GM21717 (cell line): Measurements from ENCODE around the gene GFOD1.
A peak's percentile ranks its signal among the peaks of the same experiment; 100 is the strongest.
"Not testable (repeated sequence)": the region's sequence is repeated elsewhere in the genome, so short reads cannot be mapped to it uniquely, and the experiment has no call there.

ENCODE experiments used
- ATAC-seq: cut with Tn5 transposase; IDR thresholded peaks from one replicate; pipeline ENCODE4 v1.9.1; 2021; ENCODE audit warnings: mild to moderate bottlenecking, moderate library complexity; ENCODE audit not compliant: unreplicated experiment

GFOD1 gene

DNA sequence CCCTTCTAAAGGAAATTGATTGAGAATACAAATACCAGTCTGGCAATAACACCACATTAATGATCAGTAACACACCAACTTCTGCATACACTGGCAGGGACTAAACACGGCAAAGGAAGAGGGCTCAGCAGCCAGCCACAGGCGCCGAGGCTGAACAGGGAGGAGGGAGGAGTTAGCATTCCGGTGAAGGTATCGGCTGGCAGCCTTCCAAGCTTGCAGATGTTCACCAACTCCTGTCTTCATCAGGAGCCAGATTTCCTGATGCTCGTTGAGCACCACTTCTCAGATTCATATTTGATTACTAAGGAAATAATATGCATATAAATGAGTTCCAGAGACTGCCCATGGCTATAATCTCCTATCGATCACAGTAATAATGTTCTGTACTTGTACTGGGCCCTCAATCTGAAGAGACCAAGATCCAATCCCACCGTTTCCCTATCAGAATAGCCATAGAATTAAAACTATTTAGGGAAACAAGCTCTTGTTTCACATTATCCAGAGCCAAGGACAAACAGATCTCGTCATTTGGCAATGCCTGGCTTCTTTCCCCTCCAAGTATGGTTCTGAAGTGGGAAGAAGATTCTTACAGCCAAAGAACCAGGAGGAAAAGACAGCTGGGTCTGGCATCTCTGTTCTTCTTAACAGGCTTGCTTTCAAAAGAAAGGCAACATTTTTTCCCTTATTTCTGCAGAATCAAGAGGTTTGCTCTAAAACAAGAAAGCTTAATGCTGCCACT, 42.2 kb downstream of the GFOD1 start:
- no peak for ATAC-seq

DNA sequence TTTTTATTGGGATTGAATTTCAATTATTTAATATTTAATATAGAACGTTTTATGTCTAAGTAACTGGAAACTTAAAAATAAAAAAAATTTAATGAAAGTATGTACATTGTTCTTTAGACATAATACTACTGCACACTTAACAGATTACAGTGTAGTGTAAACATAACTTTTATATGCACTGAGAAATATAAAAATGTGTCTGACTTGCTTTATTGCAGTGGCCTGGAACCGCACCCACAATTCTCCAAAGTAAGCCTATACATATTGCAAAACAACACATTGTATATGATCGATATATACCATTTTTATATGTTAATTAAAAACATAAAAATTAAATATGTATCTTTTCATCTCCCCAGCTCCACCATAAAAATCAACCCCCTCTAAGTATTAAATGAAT, 42.8 kb downstream of the GFOD1 start:
- ATAC-seq: no peak

DNA sequence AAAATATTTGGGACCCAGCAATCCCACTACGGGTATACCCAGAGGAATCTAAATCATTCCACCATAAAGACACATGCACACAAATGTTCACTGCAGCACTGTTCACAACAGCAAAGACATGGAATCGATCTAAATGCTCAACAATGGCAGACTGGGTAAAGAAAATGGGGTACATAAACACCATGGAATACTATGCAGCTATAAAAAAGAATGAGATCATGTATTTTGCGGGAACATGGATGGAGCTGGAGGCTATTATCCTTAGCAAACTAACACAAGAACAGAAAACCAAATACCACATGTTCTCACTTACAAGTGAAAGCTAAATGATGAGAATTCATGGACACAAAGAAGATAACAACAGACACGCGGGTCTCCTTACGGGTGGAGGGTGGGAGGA, 43.4 kb downstream of the GFOD1 start:
- not testable (repeated sequence) for ATAC-seq

DNA sequence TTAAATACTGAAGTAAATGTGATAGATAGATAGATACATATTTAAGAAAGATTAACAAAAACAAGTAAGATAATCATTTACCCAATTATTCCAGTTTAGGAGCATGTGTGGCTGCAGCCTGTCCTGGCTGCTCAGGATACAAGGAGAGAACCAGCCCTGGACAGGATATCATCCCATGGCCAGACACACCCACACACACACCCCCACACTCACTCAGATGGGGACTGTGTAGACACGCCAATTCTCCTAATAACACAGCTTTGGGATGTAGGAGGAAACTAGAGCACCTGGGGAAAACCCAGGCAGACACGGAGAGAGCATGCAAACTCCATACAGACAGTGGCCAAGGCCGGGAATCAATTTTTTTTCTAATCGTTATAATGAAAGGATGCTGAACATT, 45.6 kb downstream of the GFOD1 start:
- no peak for ATAC-seq

DNA sequence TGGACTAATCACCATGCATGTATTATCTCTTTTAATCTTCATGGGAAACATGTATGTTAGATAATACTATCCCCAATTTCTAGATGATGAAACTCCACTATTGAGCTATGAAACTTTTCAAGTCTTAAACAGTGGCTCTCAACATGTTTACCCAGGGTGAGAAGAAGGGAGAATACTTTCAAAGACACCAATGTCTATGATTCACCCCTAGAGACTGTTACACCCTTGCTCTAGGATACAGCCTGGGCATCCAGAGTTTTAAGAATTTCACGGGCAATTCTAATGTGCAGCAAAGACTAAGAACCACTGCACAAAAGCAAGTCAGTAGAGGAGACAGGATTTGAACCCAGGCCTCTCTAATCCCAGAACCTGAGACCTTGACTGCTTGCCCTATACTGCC, 47.8 kb downstream of the GFOD1 start:
- no peak for ATAC-seq

DNA sequence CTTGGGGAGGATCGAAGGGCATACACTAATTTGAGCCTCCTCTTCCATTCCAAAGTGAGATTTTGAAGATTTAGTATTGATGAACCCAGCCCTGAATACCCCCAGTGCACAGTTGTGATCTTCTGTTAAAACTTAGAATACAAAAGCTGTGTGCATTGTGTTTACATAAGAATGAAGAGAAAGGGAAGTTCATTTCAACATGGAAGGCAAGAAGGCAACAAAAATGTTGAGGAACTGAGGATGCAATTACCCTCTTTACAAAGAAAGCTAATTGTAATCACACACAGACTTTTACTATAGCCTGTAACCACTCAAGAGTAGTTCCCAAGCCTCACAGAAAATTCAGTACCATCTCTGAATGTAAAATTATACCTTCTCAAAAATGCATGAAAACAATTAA, 49.3 kb downstream of the GFOD1 start:
- no peak for ATAC-seq

DNA sequence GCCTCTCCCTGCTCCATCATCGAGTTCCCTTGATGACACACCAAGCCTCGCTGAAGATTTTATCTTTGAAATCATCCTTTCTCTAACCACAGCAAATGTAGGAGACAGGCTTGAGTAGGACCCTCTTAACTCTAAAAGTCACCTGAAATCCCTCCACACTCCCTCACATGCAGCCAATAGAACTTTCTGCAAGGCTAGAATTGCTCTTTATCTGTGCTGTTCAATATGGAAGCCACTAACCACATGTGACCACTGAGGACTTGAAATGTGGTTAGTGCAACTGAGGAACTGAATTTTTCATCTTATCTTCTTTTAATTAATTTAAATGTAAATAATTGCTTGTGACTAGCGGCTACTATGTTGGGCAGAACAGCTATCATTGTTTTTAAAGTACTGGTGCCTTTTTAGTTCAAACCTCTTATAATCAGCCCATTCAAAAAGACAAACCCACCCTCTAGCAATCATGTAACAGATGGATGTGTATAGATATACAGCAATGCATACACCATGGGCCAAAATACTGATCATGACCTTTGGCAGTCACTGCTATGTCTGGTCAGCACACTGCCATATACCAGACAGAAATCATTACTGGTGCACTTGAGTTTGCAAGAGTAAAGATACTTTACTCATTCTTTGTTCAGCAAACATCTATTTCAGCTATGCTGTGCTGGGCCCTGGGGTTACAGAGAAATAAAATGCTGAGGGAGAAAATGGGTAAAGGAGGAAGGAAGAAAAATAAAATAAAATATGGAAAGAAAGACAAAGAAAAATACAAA, 50.0 kb downstream of the GFOD1 start:
- ATAC-seq: no peak

DNA sequence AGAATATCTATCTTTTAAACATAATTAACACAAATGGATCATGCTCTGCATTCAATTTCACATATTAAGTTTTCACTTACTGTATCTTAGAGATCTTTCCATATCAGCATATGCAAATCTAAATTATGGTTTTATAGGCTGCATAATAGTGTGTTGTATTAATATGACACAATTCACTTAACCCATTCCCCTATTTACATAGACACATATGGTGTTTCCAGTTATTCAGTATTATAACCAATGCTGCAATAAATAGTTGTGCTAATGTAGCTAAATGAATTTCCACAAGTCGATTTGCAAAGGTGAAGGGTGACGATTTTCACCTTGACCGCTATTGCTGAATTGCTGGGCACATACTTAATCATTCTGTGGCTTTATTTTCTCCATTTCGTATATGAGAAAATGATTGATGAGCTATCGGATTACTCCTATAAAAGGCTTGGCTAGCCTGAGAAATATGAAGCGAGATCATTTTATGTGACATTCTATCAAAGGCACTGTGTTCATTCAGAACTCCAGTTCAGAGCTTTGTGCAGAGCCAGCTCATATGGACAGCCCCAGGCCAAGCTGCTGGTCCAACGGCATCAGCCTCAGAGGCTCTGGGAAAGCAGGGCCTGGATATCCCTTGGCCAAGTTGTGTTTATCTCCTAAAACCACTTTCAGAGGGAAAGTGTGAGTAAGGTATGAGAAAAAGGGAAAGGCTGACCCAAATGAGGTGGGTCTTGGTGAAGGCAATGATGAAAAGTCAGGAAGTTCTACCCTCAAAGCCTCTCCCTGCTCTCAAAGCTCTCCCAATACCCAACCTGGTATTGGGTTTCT, 50.8 kb downstream of the GFOD1 start:
- no peak for ATAC-seq

DNA sequence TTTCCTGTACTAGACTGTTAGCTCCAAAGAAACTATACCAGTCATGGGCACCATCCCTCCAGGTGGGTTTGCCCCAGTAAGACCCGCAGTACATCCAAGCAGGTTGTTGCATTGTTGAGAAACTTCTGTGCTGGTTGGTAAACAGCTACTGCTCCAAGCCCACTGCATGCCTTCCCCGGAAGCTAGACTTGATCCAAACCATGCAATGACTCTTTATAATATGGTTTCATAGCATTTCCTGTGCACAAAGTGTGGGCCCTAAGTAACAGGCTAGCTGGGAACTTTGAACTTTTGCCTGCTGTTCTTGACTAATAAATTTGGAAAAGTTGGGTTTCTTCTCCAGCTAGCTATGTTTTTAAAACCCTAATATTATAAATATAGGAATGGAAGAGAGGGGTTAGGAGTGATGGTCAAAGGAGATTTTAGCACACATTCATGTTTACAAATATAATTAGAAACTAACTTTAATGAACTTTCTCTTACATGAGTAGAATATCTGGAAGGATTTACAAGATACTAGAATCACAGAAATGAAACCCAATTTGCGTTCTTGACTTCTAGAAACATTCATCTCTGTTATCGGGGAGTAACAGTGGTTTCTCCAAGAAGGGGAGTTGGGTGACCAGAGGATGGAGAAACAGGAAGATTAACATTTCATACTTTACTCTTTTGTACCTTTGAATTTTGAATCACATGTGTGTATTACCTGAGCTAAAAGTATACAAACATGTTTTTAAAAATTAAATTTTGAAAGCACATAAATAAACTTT, 51.7 kb downstream of the GFOD1 start:
- ATAC-seq: no peak

DNA sequence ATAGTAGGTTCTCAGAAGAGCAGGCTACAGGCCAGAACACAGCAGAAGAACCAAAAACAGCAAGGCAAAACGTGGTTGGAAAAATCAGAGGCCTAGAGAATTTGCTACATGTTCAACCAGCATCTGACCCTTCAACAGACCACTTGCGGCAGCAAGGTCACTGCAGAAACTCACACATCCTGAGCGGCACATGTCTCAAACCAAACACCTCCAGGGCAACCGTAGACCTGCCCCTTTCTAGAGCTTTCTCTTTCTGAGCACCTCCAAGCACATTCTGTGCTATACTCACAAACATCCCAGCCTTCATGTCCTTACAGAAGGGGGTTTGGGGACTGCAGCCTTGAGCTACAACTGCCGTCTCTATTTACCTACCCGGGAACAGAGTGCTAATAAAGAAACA, 52.6 kb downstream of the GFOD1 start:
- ATAC-seq: no peak

DNA sequence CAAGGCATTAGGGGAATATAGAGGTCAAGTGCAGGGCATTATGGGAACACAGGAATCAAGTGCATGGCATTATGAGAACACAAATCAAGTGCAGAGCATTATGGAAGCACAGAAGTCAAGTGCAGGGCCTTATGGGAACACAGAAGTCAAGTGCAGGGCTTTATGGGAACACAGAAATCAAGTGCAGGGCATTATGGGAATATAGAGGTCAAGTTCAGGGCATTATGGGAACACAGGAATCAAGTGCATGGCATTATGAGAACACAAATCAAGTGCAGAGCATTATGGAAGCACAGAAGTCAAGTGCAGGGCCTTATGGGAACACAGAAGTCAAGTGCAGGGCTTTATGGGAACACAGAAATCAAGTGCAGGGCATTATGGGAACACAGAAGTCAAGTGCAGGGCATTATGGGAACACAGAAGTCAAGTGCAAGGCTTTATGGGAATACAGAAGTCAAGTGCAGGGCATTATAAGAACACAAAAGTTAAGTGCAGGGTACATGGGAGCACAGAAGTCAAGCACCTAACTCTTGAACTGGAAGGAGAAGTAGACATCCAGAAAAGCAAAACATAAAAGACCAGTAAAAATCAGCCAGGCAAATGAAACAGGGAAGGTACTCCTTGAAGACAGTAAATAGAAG, 53.1 kb downstream of the GFOD1 start:
- not testable (repeated sequence) for ATAC-seq

DNA sequence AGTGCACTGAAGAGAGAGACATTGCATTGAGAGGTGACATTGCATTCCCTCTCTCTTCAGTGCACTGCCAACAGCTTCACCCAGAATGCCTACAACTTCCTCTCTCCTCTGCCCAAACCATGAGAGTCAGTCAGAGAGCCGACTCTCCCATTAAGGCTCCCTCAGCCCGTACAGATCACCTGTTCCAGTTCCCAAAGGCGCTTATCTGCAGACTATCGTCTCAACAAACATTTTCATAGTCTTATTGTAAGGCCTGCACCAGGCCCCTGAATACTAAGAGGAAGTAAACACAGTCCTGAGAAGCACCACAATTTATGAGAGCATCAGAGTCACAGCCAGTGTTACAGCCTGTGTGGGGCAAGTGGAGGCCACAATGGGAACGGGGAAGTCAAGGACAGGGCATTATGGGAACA, 53.7 kb downstream of the GFOD1 start:
- ATAC-seq: no peak

DNA sequence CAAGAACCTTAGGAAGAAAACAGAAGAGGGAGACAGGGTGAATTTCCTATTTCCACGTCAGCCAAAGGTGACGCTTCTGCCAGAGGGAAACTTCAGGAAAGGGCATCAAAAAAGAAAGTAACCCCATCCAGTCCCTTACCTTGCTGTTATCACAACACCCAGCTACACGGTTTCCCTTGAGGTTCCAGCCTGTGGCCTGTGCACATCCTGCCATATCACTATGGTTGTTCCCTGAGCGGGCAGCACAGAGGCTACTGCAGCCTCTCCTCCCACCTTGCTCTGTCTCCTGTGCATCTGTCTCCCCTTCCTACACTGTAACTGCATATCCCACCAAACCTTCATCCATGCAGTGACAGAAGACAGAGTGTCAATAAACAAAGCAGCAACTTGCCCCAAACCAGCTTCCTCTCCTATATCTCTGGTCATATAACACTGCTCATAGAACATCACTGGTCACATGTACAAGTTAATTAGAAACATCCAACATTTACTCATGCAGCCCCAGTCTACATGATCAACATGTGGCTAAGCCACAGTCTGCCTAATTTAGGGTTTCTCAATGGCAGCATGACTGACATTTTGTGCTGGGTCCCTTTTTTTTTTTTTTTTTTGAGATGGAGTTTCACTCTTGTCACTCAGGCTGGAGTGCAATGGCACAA, 54.7 kb downstream of the GFOD1 start:
- ATAC-seq: no peak

DNA sequence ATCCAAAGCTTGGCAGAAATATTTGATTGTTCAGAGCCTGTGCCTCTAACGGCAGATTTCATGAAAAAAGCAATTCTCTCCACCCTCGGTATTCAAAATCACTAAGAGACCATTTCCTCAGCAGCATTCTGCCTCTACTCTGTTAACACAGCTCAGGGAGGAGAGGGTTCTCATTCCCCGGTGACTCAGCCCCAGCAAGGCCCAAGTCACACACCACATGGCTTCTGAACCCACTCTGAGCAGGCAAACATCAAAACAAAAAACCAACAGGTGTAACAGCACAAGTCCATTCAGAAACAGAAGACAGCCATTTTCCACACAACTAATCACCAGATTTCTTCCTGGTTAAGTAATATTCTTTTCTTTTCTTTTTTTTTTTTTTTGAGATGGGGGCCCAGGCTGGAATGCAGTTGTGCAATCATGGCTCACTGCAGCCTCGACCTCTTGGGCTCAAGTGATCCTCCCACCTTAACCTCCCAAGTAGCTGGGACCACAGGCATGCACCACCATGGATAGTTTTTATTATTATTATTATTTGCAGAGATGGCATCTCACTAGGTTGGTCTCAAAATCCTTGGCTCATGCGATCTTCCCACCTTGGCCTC, 55.4 kb downstream of the GFOD1 start:
- ATAC-seq: no peak

DNA sequence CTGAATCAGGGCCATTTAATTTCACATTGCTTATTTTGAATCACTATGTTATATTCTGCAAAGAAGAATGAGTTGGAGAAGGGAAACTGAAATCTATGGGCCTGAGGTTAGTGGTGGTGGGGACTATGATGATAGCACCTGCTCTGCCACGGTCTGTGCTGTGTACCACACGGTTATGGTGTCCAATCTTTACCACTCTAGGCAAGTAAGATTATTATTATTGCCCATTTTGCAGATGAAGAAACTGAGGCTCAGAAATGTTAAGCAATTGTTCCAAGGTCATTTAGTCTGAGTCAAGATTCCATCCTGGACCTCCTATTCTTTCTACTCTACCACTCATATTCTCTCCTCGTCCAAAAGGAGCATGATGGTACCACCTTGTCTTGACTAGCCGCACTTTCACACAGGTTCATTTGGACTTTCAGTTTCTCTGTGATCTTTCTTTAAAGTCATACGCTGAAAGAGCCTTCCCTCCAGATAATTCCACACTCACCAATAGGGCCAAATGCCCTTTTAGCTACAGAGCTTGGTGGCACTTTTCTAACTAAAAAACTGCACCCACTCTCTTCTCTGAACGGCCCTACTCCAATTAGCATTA, 56.2 kb downstream of the GFOD1 start:
- peak; percentile 28 for ATAC-seq

DNA sequence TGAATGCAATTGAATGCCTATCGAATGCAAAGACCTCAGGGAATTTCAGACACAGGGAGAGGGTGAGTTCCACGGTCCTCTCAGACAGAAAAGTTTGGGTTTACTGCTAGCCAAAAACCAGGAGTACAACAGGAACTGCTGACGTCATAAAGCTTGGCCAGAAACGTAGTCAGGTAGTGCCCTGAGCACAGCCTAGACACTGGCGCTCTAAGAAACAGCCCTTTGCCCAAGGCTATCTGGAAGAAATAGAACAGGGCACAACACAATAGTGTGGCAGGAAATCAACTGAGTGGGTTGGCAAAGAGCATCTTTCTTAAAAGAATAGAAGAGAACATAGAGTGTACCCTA, 58.0 kb downstream of the GFOD1 start:
- no peak for ATAC-seq

DNA sequence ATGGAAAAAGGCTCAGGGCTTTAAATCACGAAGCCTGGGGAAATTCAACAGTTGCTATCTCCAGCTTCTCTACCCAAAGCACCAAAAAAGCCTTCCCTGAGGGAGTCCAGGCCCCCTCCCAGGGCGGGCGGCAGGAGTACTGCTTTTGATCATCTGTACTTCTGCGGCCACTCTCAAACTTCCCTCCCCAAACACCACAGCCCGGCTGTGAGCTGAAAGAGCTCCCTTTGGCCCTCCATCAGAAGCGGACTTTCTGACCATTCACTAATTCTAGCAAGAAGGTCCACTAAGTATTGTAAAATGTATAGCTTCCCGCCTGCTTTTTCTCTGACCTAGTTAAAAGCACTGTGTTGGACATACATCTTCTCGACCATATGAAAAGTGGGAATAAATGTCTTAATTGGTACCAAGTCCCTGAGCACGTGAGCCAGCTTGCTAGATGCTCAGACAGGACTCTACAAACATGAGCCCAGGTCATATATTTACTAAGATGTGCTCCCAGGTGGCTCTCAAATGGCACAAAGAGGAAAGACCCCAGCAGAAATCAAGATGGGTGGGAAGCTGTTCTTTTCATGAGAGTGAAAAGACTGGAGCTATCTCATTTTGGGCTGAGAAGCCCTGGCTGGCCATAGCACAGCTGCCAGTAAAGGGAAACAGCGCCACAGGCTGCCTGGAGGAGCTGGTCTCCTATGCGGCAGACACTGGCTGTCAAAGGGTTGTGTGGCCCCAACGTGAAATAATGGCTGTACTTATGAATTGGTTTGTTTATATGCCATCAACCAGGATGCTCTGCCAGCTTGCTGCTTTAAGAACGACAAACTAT, 58.6 kb downstream of the GFOD1 start:
- peak; percentile 18 for ATAC-seq
